ENCODE data around the gene CD300LD. TPM values are rescaled to one million over a fixed set of nuclear protein-coding genes. Genes with fewer than 3 reads are reported as not detected.
"Not testable (repeated sequence)": the region's sequence is repeated elsewhere in the genome, so short reads cannot be mapped to it uniquely, and the experiment has no call there.

Gene CD300LD
- total RNA-seq, 2 experiments from 2014 or later, result not detected

GRCh38 chr17:74637926-74638325 lies 45.8 kb upstream of the CD300LD start:
- ATAC-seq (ENCODE audit: poor library complexity), result no peak
- no peak for DNase-seq
- intact Hi-C loops (cut with DNase I, micrococcal nuclease), result no loop called here
- Mint-ChIP-seq H3K27me3 (peaks cover 23% of the 10 kb centered on the region), H3K4me3 (no peak overlapping the region), H3K4me1 (ENCODE audit: low read depth) (peaks cover 10% of the 10 kb centered on the region), H3K36me3 (ENCODE audit: low read depth) (no peaks in the 10 kb centered on the region), H3K27ac (no peak overlapping the region), H3K9me3 (no peaks in the 10 kb centered on the region)
- no peak for TF ChIP-seq CTCF (IDR thresholded peaks at IDR 0.05)
- no peak overlapping the region for H3K27ac ChIP-seq (ENCODE audit: low read depth in 1 of 2, low read length in 2 of 2)
- ChIA-PET POLR2A (no interaction called here), CTCF (no interaction called here)
- H3K36me3 ChIP-seq (ENCODE audit: insufficient read depth, low read length), result no peaks in the 10 kb centered on the region
- peaks cover 21% of the 10 kb centered on the region for H3K4me1 ChIP-seq (ENCODE audit: insufficient read depth, low read length)
- H3K9me3 ChIP-seq (ENCODE audit: control insufficient read depth in 1 of 2, insufficient read depth in 1 of 2, low read length in 2 of 2), result no peaks in the 10 kb centered on the region
- H3K4me3 ChIP-seq (ENCODE audit: low read length), result no peak overlapping the region
- peaks cover 6 to 9% of the 10 kb centered on the region in 2 experiments for H3K27me3 ChIP-seq (ENCODE audit: control insufficient read depth in 1 of 2, insufficient read depth in 2 of 2, low read length in 2 of 2)

GRCh38 chr17:74637265-74637664 lies 45.2 kb upstream of the CD300LD start:
- ATAC-seq (ENCODE audit: poor library complexity), result no peak
- Histone ChIP-seq H3K36me3 (ENCODE audit: insufficient read depth, low read length) (no peaks in the 10 kb centered on the region), H3K4me1 (ENCODE audit: insufficient read depth, low read length) (peaks cover 21% of the 10 kb centered on the region), H3K27ac (ENCODE audit: low read depth in 1 of 2, low read length in 2 of 2) (no peak overlapping the region), H3K27me3 (ENCODE audit: control insufficient read depth in 1 of 2, insufficient read depth in 2 of 2, low read length in 2 of 2) (peaks cover 6 to 9% of the 10 kb centered on the region in 2 experiments), H3K9me3 (ENCODE audit: control insufficient read depth in 1 of 2, insufficient read depth in 1 of 2, low read length in 2 of 2) (no peaks in the 10 kb centered on the region), H3K4me3 (ENCODE audit: low read length) (no peak overlapping the region)
- TF ChIP-seq CTCF (IDR thresholded peaks at IDR 0.05), result no peak
- Mint-ChIP-seq H3K9me3 (no peaks in the 10 kb centered on the region), H3K36me3 (ENCODE audit: low read depth) (no peaks in the 10 kb centered on the region), H3K4me3 (no peak overlapping the region), H3K27me3 (peaks cover 22% of the 10 kb centered on the region), H3K4me1 (ENCODE audit: low read depth) (peaks cover 13% of the 10 kb centered on the region), H3K27ac (no peak overlapping the region)
- intact Hi-C loops (cut with DNase I, micrococcal nuclease), result no loop called here
- ChIA-PET POLR2A (no interaction called here), CTCF (no interaction called here)
- DNase-seq, result peak in 2 of 14 experiments; percentile 35 to 37

GRCh38 chr17:74636541-74637085 lies 44.5 kb upstream of the CD300LD start:
- ATAC-seq (ENCODE audit: poor library complexity); H3K36me3 ChIP-seq (ENCODE audit: insufficient read depth, low read length); H3K36me3 Mint-ChIP-seq (ENCODE audit: low read depth): not testable (repeated sequence)

GRCh38 chr17:74635418-74635817 lies 43.3 kb upstream of the CD300LD start:
- Histone ChIP-seq H3K27me3 (ENCODE audit: control insufficient read depth in 1 of 2, insufficient read depth in 2 of 2, low read length in 2 of 2) (peaks cover 8 to 9% of the 10 kb centered on the region in 2 experiments), H3K4me1 (ENCODE audit: insufficient read depth, low read length) (peaks cover 19% of the 10 kb centered on the region), H3K4me3 (ENCODE audit: low read length) (no peak overlapping the region), H3K9me3 (ENCODE audit: control insufficient read depth in 1 of 2, insufficient read depth in 1 of 2, low read length in 2 of 2) (no peaks in the 10 kb centered on the region), H3K27ac (ENCODE audit: low read depth in 1 of 2, low read length in 2 of 2) (no peak overlapping the region), H3K36me3 (ENCODE audit: insufficient read depth, low read length) (no peaks in the 10 kb centered on the region)
- no peak for TF ChIP-seq CTCF (IDR thresholded peaks at IDR 0.05)
- POLR2A ChIA-PET, result no interaction called here
- Mint-ChIP-seq H3K27me3 (peaks cover 22% of the 10 kb centered on the region), H3K4me1 (ENCODE audit: low read depth) (peaks cover 19% of the 10 kb centered on the region), H3K36me3 (ENCODE audit: low read depth) (no peaks in the 10 kb centered on the region), H3K4me3 (no peak overlapping the region), H3K9me3 (no peaks in the 10 kb centered on the region), H3K27ac (no peak overlapping the region)
- intact Hi-C loops (cut with DNase I, micrococcal nuclease), result no loop called here
- ATAC-seq (ENCODE audit: poor library complexity) (no peak), DNase-seq (no peak)
- CTCF ChIA-PET, result no interaction called here

More at GRCh38 chr17:74636541-74637085, 44.5 kb upstream of the CD300LD start:
- peaks cover 19% of the 10 kb centered on the region for H3K4me1 Mint-ChIP-seq (ENCODE audit: low read depth)
- DNase-seq; H3K4me3 Mint-ChIP-seq; H3K27ac ChIP-seq (ENCODE audit: low read depth in 1 of 2, low read length in 2 of 2); H3K9me3 Mint-ChIP-seq; H3K9me3 ChIP-seq (ENCODE audit: control insufficient read depth in 1 of 2, insufficient read depth in 1 of 2, low read length in 2 of 2); intact Hi-C loops (cut with DNase I, micrococcal nuclease); H3K27ac Mint-ChIP-seq; POLR2A ChIA-PET; H3K27me3 ChIP-seq (ENCODE audit: control insufficient read depth in 1 of 2, insufficient read depth in 2 of 2, low read length in 2 of 2); CTCF ChIA-PET; H3K4me3 ChIP-seq (ENCODE audit: low read length): not testable (repeated sequence)
- H3K27me3 Mint-ChIP-seq, result peaks cover 22% of the 10 kb centered on the region
- H3K4me1 ChIP-seq (ENCODE audit: insufficient read depth, low read length), result peaks cover 22% of the 10 kb centered on the region

Data from CD4-positive, alpha-beta T cell (primary cell).